22Rv1 (cell line): Measurements from ENCODE around the gene SFXN5.

Experiments
- ZFX ChIP-seq: fragments of 450-650 bp; IDR thresholded peaks from 2 replicates; pipeline ENCODE4 v1.6.1; 2017; ENCODE audit warnings: antibody characterized with exemption, borderline replicate concordance
- TF ChIP-seq, protein P1 (sequence below): fragments of 450-650 bp; IDR thresholded peaks from 2 replicates; pipeline ENCODE4 v1.5.1; 2017; ENCODE audit warnings: mild to moderate bottlenecking

DNA sequence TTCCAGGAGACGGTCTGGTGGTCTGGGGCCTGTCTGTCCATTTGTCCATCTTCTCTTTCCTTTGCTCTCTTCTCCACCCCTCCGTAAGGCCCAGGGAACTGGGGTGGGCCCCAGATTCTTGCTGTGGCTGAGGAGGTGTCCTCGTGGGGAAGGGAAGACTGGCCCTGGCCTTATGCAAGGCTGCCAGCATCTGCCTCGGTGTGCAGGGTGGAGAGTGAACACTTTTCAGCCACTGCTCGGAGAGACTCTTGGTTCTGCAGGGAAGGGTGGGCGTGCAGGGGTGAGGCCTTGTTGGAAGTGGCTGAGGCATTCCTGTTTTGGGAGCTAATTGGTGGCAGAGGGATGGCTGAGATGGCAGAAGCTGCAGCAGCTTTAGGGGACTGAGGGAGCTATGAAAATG lies 131.2 kb downstream of the SFXN5 start:
- TF ChIP-seq, protein P1, sequence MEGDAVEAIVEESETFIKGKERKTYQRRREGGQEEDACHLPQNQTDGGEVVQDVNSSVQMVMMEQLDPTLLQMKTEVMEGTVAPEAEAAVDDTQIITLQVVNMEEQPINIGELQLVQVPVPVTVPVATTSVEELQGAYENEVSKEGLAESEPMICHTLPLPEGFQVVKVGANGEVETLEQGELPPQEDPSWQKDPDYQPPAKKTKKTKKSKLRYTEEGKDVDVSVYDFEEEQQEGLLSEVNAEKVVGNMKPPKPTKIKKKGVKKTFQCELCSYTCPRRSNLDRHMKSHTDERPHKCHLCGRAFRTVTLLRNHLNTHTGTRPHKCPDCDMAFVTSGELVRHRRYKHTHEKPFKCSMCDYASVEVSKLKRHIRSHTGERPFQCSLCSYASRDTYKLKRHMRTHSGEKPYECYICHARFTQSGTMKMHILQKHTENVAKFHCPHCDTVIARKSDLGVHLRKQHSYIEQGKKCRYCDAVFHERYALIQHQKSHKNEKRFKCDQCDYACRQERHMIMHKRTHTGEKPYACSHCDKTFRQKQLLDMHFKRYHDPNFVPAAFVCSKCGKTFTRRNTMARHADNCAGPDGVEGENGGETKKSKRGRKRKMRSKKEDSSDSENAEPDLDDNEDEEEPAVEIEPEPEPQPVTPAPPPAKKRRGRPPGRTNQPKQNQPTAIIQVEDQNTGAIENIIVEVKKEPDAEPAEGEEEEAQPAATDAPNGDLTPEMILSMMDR, result no peak
- no peak for TF ChIP-seq ZFX
